ENCODE results near the gene ACBD3. TPM values are rescaled to one million over a fixed set of nuclear protein-coding genes. Genes with fewer than 3 reads are reported as not detected.

The ACBD3 gene
- total and polyA plus RNA-seq, 10 of the 15 experiments (the other 5 are each of a cell fraction or from before 2014, with no cell fraction given) = 7.5 to 27.9 (median 20.3) TPM

DNA sequence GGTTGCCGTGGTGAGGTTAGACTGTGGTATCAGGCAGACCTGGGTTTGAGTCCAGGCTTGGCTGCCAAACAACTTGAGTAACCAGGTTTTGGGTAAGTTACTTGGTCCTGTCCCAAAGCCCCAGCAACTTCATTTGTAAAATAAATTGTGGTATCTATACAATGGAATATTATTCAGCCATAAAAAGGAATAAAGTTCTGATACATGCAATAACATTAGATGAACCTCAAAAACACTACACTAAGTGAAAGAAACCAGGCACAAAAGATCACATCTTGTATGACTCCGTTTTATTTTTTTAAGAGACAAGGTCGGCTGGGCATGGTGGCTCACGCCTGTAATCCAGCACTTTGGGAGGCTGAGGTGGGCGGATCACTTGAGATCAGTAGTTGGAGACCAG lies 20.5 kb upstream of the ACBD3 start:
- ChIA-PET POLR2A (no interaction called here), RAD21 (ENCODE audit: unreplicated experiment) (no interaction called here), SMC1A (ENCODE audit: uncharacterized antibody, unreplicated experiment) (no interaction called here), CTCF (no interaction called here)
- H3K4me2 ChIP-seq (ENCODE audit: control insufficient read depth, insufficient read depth) = no peak overlapping the region
- no peak for ATAC-seq
- no peaks in the 10 kb centered on the region for H3K36me3 ChIP-seq (ENCODE audit: control insufficient read depth in 2 of 2, insufficient read depth in 2 of 2, low read length in 1 of 2)
- H3K79me2 ChIP-seq (ENCODE audit: control insufficient read depth, insufficient read depth, low read length) = no peaks in the 10 kb centered on the region
- intact Hi-C loops (cut with micrococcal nuclease; ENCODE audit: unreplicated experiment) (no loop called here), in situ Hi-C loops (cut with MboI) (no loop called here)
- no peaks in the 10 kb centered on the region for H4K20me1 ChIP-seq (ENCODE audit: control insufficient read depth, insufficient read depth)
- peaks cover 3% of the 10 kb centered on the region; the same call in 1 of the 2 replicates for H3K4me1 ChIP-seq (ENCODE audit: control insufficient read depth, insufficient read depth, low read length)
- no peaks in the 10 kb centered on the region for H3K27me3 ChIP-seq (replicated peaks in 1 of 2; ENCODE audit: control insufficient read depth in 2 of 2, insufficient read depth in 2 of 2, low read length in 1 of 2)
- no peak for DNase-seq (ENCODE audit: low read depth, low spot score)
- FAIRE-seq = no peak
- H3K27ac ChIP-seq (ENCODE audit: control insufficient read depth, insufficient read depth) = no peak overlapping the region
- no peaks in the 10 kb centered on the region for H3K9me3 ChIP-seq (replicated peaks; ENCODE audit: control insufficient read depth, insufficient read depth, low read length)
- WGBS (ENCODE audit: insufficient coverage, insufficient replicate concordance, low lambda C conversion rate, missing lambda C conversion rate) = 82% methylated on average over 5 of the region's 5 CpGs
- no peak overlapping the region for H2AFZ ChIP-seq (ENCODE audit: control insufficient read depth, low read depth, low read length)
- H3K4me3 ChIP-seq = no peak overlapping the region
- BruUV-seq (replicated peaks) = no TSS peak
- no peak overlapping the region for H3K9ac ChIP-seq (ENCODE audit: control insufficient read depth, insufficient read depth, low read length)
- TF ChIP-seq, protein P1, sequence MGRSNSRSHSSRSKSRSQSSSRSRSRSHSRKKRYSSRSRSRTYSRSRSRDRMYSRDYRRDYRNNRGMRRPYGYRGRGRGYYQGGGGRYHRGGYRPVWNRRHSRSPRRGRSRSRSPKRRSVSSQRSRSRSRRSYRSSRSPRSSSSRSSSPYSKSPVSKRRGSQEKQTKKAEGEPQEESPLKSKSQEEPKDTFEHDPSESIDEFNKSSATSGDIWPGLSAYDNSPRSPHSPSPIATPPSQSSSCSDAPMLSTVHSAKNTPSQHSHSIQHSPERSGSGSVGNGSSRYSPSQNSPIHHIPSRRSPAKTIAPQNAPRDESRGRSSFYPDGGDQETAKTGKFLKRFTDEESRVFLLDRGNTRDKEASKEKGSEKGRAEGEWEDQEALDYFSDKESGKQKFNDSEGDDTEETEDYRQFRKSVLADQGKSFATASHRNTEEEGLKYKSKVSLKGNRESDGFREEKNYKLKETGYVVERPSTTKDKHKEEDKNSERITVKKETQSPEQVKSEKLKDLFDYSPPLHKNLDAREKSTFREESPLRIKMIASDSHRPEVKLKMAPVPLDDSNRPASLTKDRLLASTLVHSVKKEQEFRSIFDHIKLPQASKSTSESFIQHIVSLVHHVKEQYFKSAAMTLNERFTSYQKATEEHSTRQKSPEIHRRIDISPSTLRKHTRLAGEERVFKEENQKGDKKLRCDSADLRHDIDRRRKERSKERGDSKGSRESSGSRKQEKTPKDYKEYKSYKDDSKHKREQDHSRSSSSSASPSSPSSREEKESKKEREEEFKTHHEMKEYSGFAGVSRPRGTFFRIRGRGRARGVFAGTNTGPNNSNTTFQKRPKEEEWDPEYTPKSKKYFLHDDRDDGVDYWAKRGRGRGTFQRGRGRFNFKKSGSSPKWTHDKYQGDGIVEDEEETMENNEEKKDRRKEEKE (IDR thresholded peaks at IDR 0.05) = no peak
- TF ChIP-seq IRF4 (IDR thresholded peaks at IDR 0.05; ENCODE audit: low read depth, low read length) (no peak), NR2C1 (IDR thresholded peaks at IDR 0.05) (no peak), MXI1 (IDR thresholded peaks at IDR 0.05; ENCODE audit: low read depth, low read length) (no peak), RCOR1 (conservative IDR thresholded peaks at IDR 0.05; ENCODE audit: low read depth, low read length) (no peak), JUND (IDR thresholded peaks at IDR 0.05; ENCODE audit: low read depth, low read length) (no peak), TARDBP (IDR thresholded peaks at IDR 0.05; ENCODE audit: borderline replicate concordance) (no peak), HCFC1 (IDR thresholded peaks at IDR 0.05; ENCODE audit: low read length) (no peak), ATF7 (IDR thresholded peaks at IDR 0.05; ENCODE audit: low read depth) (no peak), SMC3 (IDR thresholded peaks at IDR 0.05; ENCODE audit: borderline replicate concordance, low read length) (no peak), WRNIP1 (IDR thresholded peaks at IDR 0.05; ENCODE audit: borderline replicate concordance, low read depth, low read length) (no peak), HDAC6 (IDR thresholded peaks at IDR 0.05; ENCODE audit: unreplicated experiment) (no peak)
- TF ChIP-seq, protein P2, sequence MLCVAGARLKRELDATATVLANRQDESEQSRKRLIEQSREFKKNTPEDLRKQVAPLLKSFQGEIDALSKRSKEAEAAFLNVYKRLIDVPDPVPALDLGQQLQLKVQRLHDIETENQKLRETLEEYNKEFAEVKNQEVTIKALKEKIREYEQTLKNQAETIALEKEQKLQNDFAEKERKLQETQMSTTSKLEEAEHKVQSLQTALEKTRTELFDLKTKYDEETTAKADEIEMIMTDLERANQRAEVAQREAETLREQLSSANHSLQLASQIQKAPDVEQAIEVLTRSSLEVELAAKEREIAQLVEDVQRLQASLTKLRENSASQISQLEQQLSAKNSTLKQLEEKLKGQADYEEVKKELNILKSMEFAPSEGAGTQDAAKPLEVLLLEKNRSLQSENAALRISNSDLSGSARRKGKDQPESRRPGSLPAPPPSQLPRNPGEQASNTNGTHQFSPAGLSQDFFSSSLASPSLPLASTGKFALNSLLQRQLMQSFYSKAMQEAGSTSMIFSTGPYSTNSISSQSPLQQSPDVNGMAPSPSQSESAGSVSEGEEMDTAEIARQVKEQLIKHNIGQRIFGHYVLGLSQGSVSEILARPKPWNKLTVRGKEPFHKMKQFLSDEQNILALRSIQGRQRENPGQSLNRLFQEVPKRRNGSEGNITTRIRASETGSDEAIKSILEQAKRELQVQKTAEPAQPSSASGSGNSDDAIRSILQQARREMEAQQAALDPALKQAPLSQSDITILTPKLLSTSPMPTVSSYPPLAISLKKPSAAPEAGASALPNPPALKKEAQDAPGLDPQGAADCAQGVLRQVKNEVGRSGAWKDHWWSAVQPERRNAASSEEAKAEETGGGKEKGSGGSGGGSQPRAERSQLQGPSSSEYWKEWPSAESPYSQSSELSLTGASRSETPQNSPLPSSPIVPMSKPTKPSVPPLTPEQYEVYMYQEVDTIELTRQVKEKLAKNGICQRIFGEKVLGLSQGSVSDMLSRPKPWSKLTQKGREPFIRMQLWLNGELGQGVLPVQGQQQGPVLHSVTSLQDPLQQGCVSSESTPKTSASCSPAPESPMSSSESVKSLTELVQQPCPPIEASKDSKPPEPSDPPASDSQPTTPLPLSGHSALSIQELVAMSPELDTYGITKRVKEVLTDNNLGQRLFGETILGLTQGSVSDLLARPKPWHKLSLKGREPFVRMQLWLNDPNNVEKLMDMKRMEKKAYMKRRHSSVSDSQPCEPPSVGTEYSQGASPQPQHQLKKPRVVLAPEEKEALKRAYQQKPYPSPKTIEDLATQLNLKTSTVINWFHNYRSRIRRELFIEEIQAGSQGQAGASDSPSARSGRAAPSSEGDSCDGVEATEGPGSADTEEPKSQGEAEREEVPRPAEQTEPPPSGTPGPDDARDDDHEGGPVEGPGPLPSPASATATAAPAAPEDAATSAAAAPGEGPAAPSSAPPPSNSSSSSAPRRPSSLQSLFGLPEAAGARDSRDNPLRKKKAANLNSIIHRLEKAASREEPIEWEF (IDR thresholded peaks at IDR 0.05; ENCODE audit: insufficient replicate concordance, low read depth, low read length) = no peak
- TF ChIP-seq, protein P3, sequence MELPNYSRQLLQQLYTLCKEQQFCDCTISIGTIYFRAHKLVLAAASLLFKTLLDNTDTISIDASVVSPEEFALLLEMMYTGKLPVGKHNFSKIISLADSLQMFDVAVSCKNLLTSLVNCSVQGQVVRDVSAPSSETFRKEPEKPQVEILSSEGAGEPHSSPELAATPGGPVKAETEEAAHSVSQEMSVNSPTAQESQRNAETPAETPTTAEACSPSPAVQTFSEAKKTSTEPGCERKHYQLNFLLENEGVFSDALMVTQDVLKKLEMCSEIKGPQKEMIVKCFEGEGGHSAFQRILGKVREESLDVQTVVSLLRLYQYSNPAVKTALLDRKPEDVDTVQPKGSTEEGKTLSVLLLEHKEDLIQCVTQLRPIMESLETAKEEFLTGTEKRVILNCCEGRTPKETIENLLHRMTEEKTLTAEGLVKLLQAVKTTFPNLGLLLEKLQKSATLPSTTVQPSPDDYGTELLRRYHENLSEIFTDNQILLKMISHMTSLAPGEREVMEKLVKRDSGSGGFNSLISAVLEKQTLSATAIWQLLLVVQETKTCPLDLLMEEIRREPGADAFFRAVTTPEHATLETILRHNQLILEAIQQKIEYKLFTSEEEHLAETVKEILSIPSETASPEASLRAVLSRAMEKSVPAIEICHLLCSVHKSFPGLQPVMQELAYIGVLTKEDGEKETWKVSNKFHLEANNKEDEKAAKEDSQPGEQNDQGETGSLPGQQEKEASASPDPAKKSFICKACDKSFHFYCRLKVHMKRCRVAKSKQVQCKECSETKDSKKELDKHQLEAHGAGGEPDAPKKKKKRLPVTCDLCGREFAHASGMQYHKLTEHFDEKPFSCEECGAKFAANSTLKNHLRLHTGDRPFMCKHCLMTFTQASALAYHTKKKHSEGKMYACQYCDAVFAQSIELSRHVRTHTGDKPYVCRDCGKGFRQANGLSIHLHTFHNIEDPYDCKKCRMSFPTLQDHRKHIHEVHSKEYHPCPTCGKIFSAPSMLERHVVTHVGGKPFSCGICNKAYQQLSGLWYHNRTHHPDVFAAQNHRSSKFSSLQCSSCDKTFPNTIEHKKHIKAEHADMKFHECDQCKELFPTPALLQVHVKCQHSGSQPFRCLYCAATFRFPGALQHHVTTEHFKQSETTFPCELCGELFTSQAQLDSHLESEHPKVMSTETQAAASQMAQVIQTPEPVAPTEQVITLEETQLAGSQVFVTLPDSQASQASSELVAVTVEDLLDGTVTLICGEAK (IDR thresholded peaks at IDR 0.05; ENCODE audit: borderline replicate concordance) = no peak

All from GM12878 (cell line).